Muscle layer of colon (tissue), 2 donors: Measurements from ENCODE around the gene FLT1.

ENCODE experiments used
- H3K27ac ChIP-seq: one replicate; pipeline ENCODE4 v1.7.0; 2013; ENCODE audit warnings: low read depth, mild to moderate bottlenecking, low read length, moderate library complexity
- H3K27me3 ChIP-seq, 2 donors: one replicate each; pipeline ENCODE4 v1.7.0; 2013; ENCODE audit warnings: low read length in 2 of 2, mild to moderate bottlenecking in 2 of 2; ENCODE audit not compliant: insufficient read depth in 2 of 2, control insufficient read depth in 1 of 2
- H3K36me3 ChIP-seq: one replicate; pipeline ENCODE4 v1.7.0; 2013; ENCODE audit warnings: mild to moderate bottlenecking, low read length; ENCODE audit not compliant: insufficient read depth
- H3K4me1 ChIP-seq: one replicate; pipeline ENCODE4 v1.7.0; 2013; ENCODE audit warnings: mild to moderate bottlenecking, low read length; ENCODE audit not compliant: insufficient read depth
- H3K4me3 ChIP-seq, 2 donors: one replicate each; pipeline ENCODE4 v1.7.0; 2013; ENCODE audit warnings: low read length in 2 of 2, low read depth in 1 of 2, mild to moderate bottlenecking in 1 of 2, moderate library complexity in 1 of 2
- H3K9ac ChIP-seq: one replicate; pipeline ENCODE4 v1.7.0; 2013; ENCODE audit warnings: low read length
- H3K9me3 ChIP-seq: one replicate; pipeline ENCODE4 v1.7.0; 2013; ENCODE audit warnings: mild to moderate bottlenecking, low read length
- donor health status: abdominal sarcoma.
- donor health status: Adenocarcinoma of cecum.

The FLT1 gene

GRCh38 chr13:28415994-28416421 is 78.9 kb downstream of the FLT1 start:
- Histone ChIP-seq H3K9ac (no peak overlapping the region), H3K36me3 (no peaks in the 10 kb centered on the region), H3K27me3 (no peaks in the 10 kb centered on the region), H3K27ac (no peak overlapping the region), H3K4me3 (no peak overlapping the region), H3K9me3 (no peaks in the 10 kb centered on the region), H3K4me1 (no peaks in the 10 kb centered on the region)

- H3K9me3 ChIP-seq = no peaks in the 10 kb centered on the region
- no peak overlapping the region for H3K4me3 ChIP-seq
- no peak overlapping the region for H3K27ac ChIP-seq
- H3K9ac ChIP-seq = no peak overlapping the region
- no peaks in the 10 kb centered on the region for H3K27me3 ChIP-seq
- no peaks in the 10 kb centered on the region for H3K36me3 ChIP-seq
- no peaks in the 10 kb centered on the region for H3K4me1 ChIP-seq
These were observed 80.9 kb downstream of the FLT1 start for GRCh38 chr13:28413999-28414398.

GRCh38 chr13:28412981-28413380 is 81.9 kb downstream of the FLT1 start:
- no peaks in the 10 kb centered on the region for H3K27me3 ChIP-seq
- H3K36me3 ChIP-seq = no peaks in the 10 kb centered on the region
- no peak overlapping the region for H3K4me3 ChIP-seq
- no peak overlapping the region for H3K27ac ChIP-seq
- no peaks in the 10 kb centered on the region for H3K9me3 ChIP-seq
- H3K9ac ChIP-seq = no peak overlapping the region
- no peaks in the 10 kb centered on the region for H3K4me1 ChIP-seq

GRCh38 chr13:28411831-28412353 is 83.0 kb downstream of the FLT1 start:
- Histone ChIP-seq H3K27me3 (no peaks in the 10 kb centered on the region), H3K4me1 (no peaks in the 10 kb centered on the region), H3K36me3 (no peaks in the 10 kb centered on the region), H3K27ac (no peak overlapping the region), H3K4me3 (no peak overlapping the region), H3K9me3 (no peaks in the 10 kb centered on the region), H3K9ac (no peak overlapping the region)

GRCh38 chr13:28410096-28410495 is 84.8 kb downstream of the FLT1 start:
- H3K4me1 ChIP-seq = no peaks in the 10 kb centered on the region
- H3K27me3 ChIP-seq = no peaks in the 10 kb centered on the region

GRCh38 chr13:28409648-28410047 is 85.3 kb downstream of the FLT1 start:
- no peak overlapping the region for H3K9ac ChIP-seq

More at GRCh38 chr13:28410096-28410495, 84.8 kb downstream of the FLT1 start:
- Histone ChIP-seq H3K36me3 (no peaks in the 10 kb centered on the region), H3K4me3 (no peak overlapping the region), H3K9me3 (no peaks in the 10 kb centered on the region), H3K27ac (no peak overlapping the region), H3K9ac (no peak overlapping the region)

GRCh38 chr13:28408863-28409262 is 86.1 kb downstream of the FLT1 start:
- Histone ChIP-seq H3K27ac (no peak overlapping the region), H3K9me3 (no peaks in the 10 kb centered on the region), H3K4me1 (no peaks in the 10 kb centered on the region), H3K27me3 (no peaks in the 10 kb centered on the region), H3K4me3 (no peak overlapping the region), H3K9ac (no peak overlapping the region), H3K36me3 (no peaks in the 10 kb centered on the region)

More at GRCh38 chr13:28409648-28410047, 85.3 kb downstream of the FLT1 start:
- no peaks in the 10 kb centered on the region for H3K9me3 ChIP-seq
- no peaks in the 10 kb centered on the region for H3K4me1 ChIP-seq
- no peaks in the 10 kb centered on the region for H3K36me3 ChIP-seq
- H3K27ac ChIP-seq = no peak overlapping the region
- H3K4me3 ChIP-seq = no peak overlapping the region
- no peaks in the 10 kb centered on the region for H3K27me3 ChIP-seq

GRCh38 chr13:28408235-28408848 is 86.6 kb downstream of the FLT1 start:
- no peaks in the 10 kb centered on the region for H3K9me3 ChIP-seq
- no peak overlapping the region for H3K27ac ChIP-seq
- H3K9ac ChIP-seq = no peak overlapping the region
- no peaks in the 10 kb centered on the region for H3K27me3 ChIP-seq
- H3K36me3 ChIP-seq = no peaks in the 10 kb centered on the region
- no peak overlapping the region for H3K4me3 ChIP-seq
- no peaks in the 10 kb centered on the region for H3K4me1 ChIP-seq

GRCh38 chr13:28406733-28407266 is 88.1 kb downstream of the FLT1 start:
- Histone ChIP-seq H3K9ac (no peak overlapping the region), H3K27me3 (no peaks in the 10 kb centered on the region), H3K4me1 (no peaks in the 10 kb centered on the region), H3K27ac (no peak overlapping the region), H3K9me3 (no peaks in the 10 kb centered on the region), H3K4me3 (no peak overlapping the region), H3K36me3 (no peaks in the 10 kb centered on the region)

GRCh38 chr13:28402057-28402381 is 92.9 kb downstream of the FLT1 start:
- H3K9ac ChIP-seq = no peak overlapping the region
- H3K4me3 ChIP-seq = no peak overlapping the region
- no peaks in the 10 kb centered on the region for H3K36me3 ChIP-seq
- no peaks in the 10 kb centered on the region for H3K4me1 ChIP-seq
- H3K9me3 ChIP-seq = no peaks in the 10 kb centered on the region
- H3K27ac ChIP-seq = no peak overlapping the region
- H3K27me3 ChIP-seq = no peaks in the 10 kb centered on the region

GRCh38 chr13:28401303-28402056 is 93.4 kb downstream of the FLT1 start:
- H3K27me3 ChIP-seq = no peaks in the 10 kb centered on the region
- H3K4me3 ChIP-seq = no peak overlapping the region
- no peak overlapping the region for H3K27ac ChIP-seq
- no peak overlapping the region for H3K9ac ChIP-seq
- H3K36me3 ChIP-seq = no peaks in the 10 kb centered on the region
- no peaks in the 10 kb centered on the region for H3K9me3 ChIP-seq
- H3K4me1 ChIP-seq = no peaks in the 10 kb centered on the region
